Measurements from ENCODE around the gene TIGD2.

DNA sequence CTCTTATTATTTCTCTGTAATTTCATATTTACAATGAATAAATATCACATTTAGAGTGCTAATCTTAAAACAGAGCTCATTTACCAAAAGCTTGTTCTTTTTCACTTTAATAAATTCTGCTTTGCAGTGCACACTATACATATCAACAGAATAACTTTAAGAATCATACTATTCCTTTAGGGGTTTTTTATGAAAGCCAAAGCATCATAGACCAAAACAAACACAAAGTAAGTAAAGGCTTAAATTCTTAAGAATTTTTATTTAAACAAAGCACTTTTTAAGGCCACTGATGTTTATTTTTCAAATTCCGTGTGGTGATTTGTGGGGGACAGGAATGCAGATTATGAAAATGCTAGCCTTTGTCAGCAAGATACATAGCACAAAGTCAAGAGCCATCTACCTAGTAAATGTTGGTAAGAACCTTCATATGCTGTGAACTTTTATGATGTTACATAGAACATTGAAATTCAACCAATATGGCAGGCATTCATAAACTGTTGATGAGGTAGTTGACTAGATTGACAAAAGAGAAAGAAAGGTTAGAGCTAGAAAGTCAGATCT is 17.8 kb downstream of the TIGD2 start:
- TF ChIP-seq BHLHE40 (IDR thresholded peaks at IDR 0.05; ENCODE audit: borderline replicate concordance) (no peak), FOXA1 (IDR thresholded peaks at IDR 0.05) (no peak), FOXK2 (IDR thresholded peaks at IDR 0.05) (no peak), SUZ12 (IDR thresholded peaks at IDR 0.05) (no peak), ELF4 (IDR thresholded peaks at IDR 0.05) (no peak), SP1 (IDR thresholded peaks at IDR 0.05) (no peak), FOXM1 (IDR thresholded peaks at IDR 0.05; ENCODE audit: borderline replicate concordance) (no peak), CTBP1 (IDR thresholded peaks at IDR 0.05; ENCODE audit: borderline replicate concordance) (no peak), L3MBTL2 (conservative IDR thresholded peaks at IDR 0.05) (no peak), LEF1 (IDR thresholded peaks at IDR 0.05; ENCODE audit: borderline replicate concordance) (no peak)
- TF ChIP-seq, protein P1, sequence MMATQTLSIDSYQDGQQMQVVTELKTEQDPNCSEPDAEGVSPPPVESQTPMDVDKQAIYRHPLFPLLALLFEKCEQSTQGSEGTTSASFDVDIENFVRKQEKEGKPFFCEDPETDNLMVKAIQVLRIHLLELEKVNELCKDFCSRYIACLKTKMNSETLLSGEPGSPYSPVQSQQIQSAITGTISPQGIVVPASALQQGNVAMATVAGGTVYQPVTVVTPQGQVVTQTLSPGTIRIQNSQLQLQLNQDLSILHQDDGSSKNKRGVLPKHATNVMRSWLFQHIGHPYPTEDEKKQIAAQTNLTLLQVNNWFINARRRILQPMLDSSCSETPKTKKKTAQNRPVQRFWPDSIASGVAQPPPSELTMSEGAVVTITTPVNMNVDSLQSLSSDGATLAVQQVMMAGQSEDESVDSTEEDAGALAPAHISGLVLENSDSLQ (IDR thresholded peaks at IDR 0.05) = no peak

Data from HEK293T (cell line).